NCI-H2029 (cell line): ENCODE data around the gene LDB2.

Source experiments
- DNase-seq: peaks from one replicate; lab custom pipeline; 2025; lab: John Stamatoyannopoulos, UW

LDB2 gene

GRCh38 chr4:16884673-16885460 is 13.6 kb downstream of the LDB2 start:
- DNase-seq = no peak

GRCh38 chr4:16883806-16884205 is 14.6 kb downstream of the LDB2 start:
- no peak for DNase-seq

GRCh38 chr4:16881151-16881884 is 17.1 kb downstream of the LDB2 start:
- no peak for DNase-seq

GRCh38 chr4:16875487-16875886 is 23.0 kb downstream of the LDB2 start:
- DNase-seq = no peak

GRCh38 chr4:16869594-16870245 is 28.7 kb downstream of the LDB2 start:
- no peak for DNase-seq

GRCh38 chr4:16868674-16869073 is 29.8 kb downstream of the LDB2 start:
- no peak for DNase-seq

GRCh38 chr4:16867827-16868226 is 30.6 kb downstream of the LDB2 start:
- no peak for DNase-seq

GRCh38 chr4:16866974-16867373 is 31.5 kb downstream of the LDB2 start:
- DNase-seq = no peak

- DNase-seq = no peak
These were observed 32.6 kb downstream of the LDB2 start for GRCh38 chr4:16865897-16866283.

GRCh38 chr4:16865209-16865896 is 33.1 kb downstream of the LDB2 start:
- DNase-seq = no peak

- DNase-seq = no peak
These were observed 34.2 kb downstream of the LDB2 start for GRCh38 chr4:16864199-16864598.

GRCh38 chr4:16862697-16863096 is 35.7 kb downstream of the LDB2 start:
- DNase-seq = no peak

GRCh38 chr4:16860516-16860915 is 37.9 kb downstream of the LDB2 start:
- no peak for DNase-seq

GRCh38 chr4:16859031-16859430 is 39.4 kb downstream of the LDB2 start:
- no peak for DNase-seq

GRCh38 chr4:16858275-16858752 is 40.1 kb downstream of the LDB2 start:
- DNase-seq = no peak

- no peak for DNase-seq
These were observed 41.0 kb downstream of the LDB2 start for GRCh38 chr4:16857425-16857824.

- no peak for DNase-seq
These were observed 44.8 kb downstream of the LDB2 start for GRCh38 chr4:16853640-16854039.

GRCh38 chr4:16852644-16853043 is 45.8 kb downstream of the LDB2 start:
- no peak for DNase-seq

- no peak for DNase-seq
These were observed 46.2 kb downstream of the LDB2 start for GRCh38 chr4:16852228-16852627.

GRCh38 chr4:16846540-16847117 is 51.8 kb downstream of the LDB2 start:
- no peak for DNase-seq

- no peak for DNase-seq
These were observed 53.4 kb downstream of the LDB2 start for GRCh38 chr4:16844816-16845586.
